Vein endothelial cell (primary cell): ENCODE measurements around the gene DAB1. TPM values are rescaled to one million over a fixed set of nuclear protein-coding genes. Genes with fewer than 3 reads are reported as not detected.

ENCODE experiments used
- total RNA-seq: library from RNA; depleted of rRNA; stranded (reverse); fragments of >200 nt; gene quantifications from 2 replicates; pipeline ENCODE4 v1.2.3, GENCODE V29; 2012

The DAB1 gene
- total RNA-seq: under 0.01 TPM in 1 of 2 replicates, not detected in the other

GRCh38 chr1:57423656-57424211 lies at the start of gene DAB1:
Gene DAB1, minus strand, starts transcription at chr1:57424060. Its CDS starts 133,030 bp downstream, at chr1:57291030.

GRCh38 chr1:56965916-56966697 lies 457.8 kb downstream of the DAB1 start, which contains the start of gene C8B:
Gene C8B, minus strand, starts transcription at chr1:56966015. Its CDS starts 67 bp downstream, at chr1:56965948.

